IMR-90 (cell line): ENCODE measurements around the gene TNIP2. TPM values are rescaled to one million over a fixed set of nuclear protein-coding genes. Genes with fewer than 3 reads are reported as not detected.
A peak's percentile ranks its signal among the peaks of the same experiment; 100 is the strongest.

Source experiments
- ATAC-seq: fragments of 200-7000 bp; cut with Tn5 transposase; 2 replicates; pipeline ENCODE4 v1.9.1; 2020; ENCODE audit warnings: low read depth, mild to moderate bottlenecking, moderate library complexity
- BruUV-seq: library from RNA; stranded (reverse); fragments of 400-500 nt; replicated peaks from 2 replicates; lab custom pipeline; 2021; lab: Mats Ljungman, UMichigan
- CTCF ChIA-PET: fragments of 300-600 bp; formaldehyde crosslinking; extraction: SDS; loops from one replicate; lab custom pipeline; 2021; ENCODE audit warnings: antibody characterized with exemption; lab: Yijun Ruan, JAX
- POLR2A ChIA-PET: fragments of 300-600 bp; sonication (Branson Sonifier 250); formaldehyde crosslinking; loops from one replicate; lab custom pipeline; 2022; ENCODE audit warnings: antibody characterized with exemption; ENCODE audit not compliant: unreplicated experiment; lab: Charles Lee
- DNase-seq: peaks from one replicate; pipeline ENCODE4 v3.0.0; 2013
- H2AFZ ChIP-seq: replicated peaks from 2 replicates; pipeline ENCODE3; 2013; ENCODE audit warnings: low read length, mild to moderate bottlenecking; ENCODE audit not compliant: poor library complexity
- H2AK5ac ChIP-seq: 2 replicates; pipeline ENCODE4 v1.6.1; 2013; ENCODE audit warnings: low read depth, low read length, inconsistent platforms
- H2AK9ac ChIP-seq: replicated peaks from 2 replicates; pipeline ENCODE3; 2013; ENCODE audit warnings: mild to moderate bottlenecking, low read depth, low read length, moderate library complexity; ENCODE audit not compliant: poor library complexity
- H2BK120ac ChIP-seq: 2 replicates; pipeline ENCODE4 v1.6.1; 2013; ENCODE audit warnings: low read depth, low read length, inconsistent platforms
- H2BK15ac ChIP-seq: 3 replicates; pipeline ENCODE4 v1.6.1; 2013; ENCODE audit warnings: low read depth, low read length, inconsistent platforms
- H2BK20ac ChIP-seq: 2 replicates; pipeline ENCODE4 v1.6.1; 2013; ENCODE audit warnings: low read depth, mild to moderate bottlenecking, inconsistent platforms, low read length, moderate library complexity
- H2BK5ac ChIP-seq: 2 replicates; pipeline ENCODE4 v1.6.1; 2013; ENCODE audit warnings: mild to moderate bottlenecking, low read depth, low read length, inconsistent platforms; ENCODE audit not compliant: poor library complexity, severe bottlenecking
- H3K14ac ChIP-seq: replicated peaks from 2 replicates; pipeline ENCODE4 v1.6.1; 2013; ENCODE audit warnings: low read depth, low read length, inconsistent platforms
- H3K18ac ChIP-seq: 2 replicates; pipeline ENCODE4 v1.6.1; 2013; ENCODE audit warnings: low read depth, low read length, control low read depth
- H3K23ac ChIP-seq: 2 replicates; pipeline ENCODE4 v1.6.1; 2013; ENCODE audit warnings: low read depth, low read length, inconsistent platforms
- H3K27ac ChIP-seq: 2 replicates; pipeline ENCODE4 v1.5.1; 2013; ENCODE audit warnings: mild to moderate bottlenecking, control low read depth, low read length; ENCODE audit not compliant: insufficient read depth
- H3K27me3 ChIP-seq: 2 replicates; pipeline ENCODE4 v1.6.1; 2013; ENCODE audit warnings: low read length; ENCODE audit not compliant: control insufficient read depth, insufficient read depth
- H3K36me3 ChIP-seq: 2 replicates; pipeline ENCODE4 v1.6.1; 2013; ENCODE audit warnings: low read length, mixed read lengths; ENCODE audit not compliant: control insufficient read depth, insufficient read depth
- H3K4ac ChIP-seq: 2 replicates; pipeline ENCODE4 v1.6.1; 2013; ENCODE audit warnings: low read depth, low read length, inconsistent platforms
- H3K4me1 ChIP-seq: 2 replicates; pipeline ENCODE4 v1.6.1; 2013; ENCODE audit warnings: low read length, mixed read lengths; ENCODE audit not compliant: control insufficient read depth, insufficient read depth
- H3K4me2 ChIP-seq: 2 replicates; pipeline ENCODE4 v1.6.1; 2013; ENCODE audit warnings: low read depth, mild to moderate bottlenecking, control low read depth, low read length, moderate library complexity
- H3K4me3 ChIP-seq: 2 replicates; pipeline ENCODE4 v1.5.1; 2013; ENCODE audit warnings: low read depth, mild to moderate bottlenecking, control low read depth, low read length, moderate library complexity; ENCODE audit not compliant: insufficient read depth
- H3K56ac ChIP-seq: 2 replicates; pipeline ENCODE4 v1.6.1; 2013; ENCODE audit warnings: low read length, inconsistent platforms; ENCODE audit not compliant: insufficient read depth; ENCODE audit errors: extremely low read depth
- H3K79me1 ChIP-seq, 2 experiments: 2 replicates each; pipeline ENCODE4 v1.6.1; 2013; ENCODE audit warnings: low read length in 2 of 2, inconsistent platforms in 1 of 2, low read depth in 1 of 2
- H3K9ac ChIP-seq: 2 replicates; pipeline ENCODE4 v1.6.1; 2013; ENCODE audit warnings: low read depth, low read length, control low read depth
- H3K9me1 ChIP-seq: 2 replicates; pipeline ENCODE4 v1.6.1; 2013; ENCODE audit warnings: low read length, inconsistent platforms; ENCODE audit not compliant: insufficient read depth
- H3K9me3 ChIP-seq: 2 replicates; pipeline ENCODE4 v1.6.1; 2013; ENCODE audit warnings: low read length; ENCODE audit not compliant: control insufficient read depth, insufficient read depth
- H4K20me1 ChIP-seq: 2 replicates; pipeline ENCODE4 v1.6.1; 2013; ENCODE audit warnings: low read length, inconsistent platforms; ENCODE audit not compliant: insufficient read depth
- H4K5ac ChIP-seq: 2 replicates; pipeline ENCODE4 v1.6.1; 2013; ENCODE audit warnings: mild to moderate bottlenecking, low read depth, low read length, control low read depth
- H4K8ac ChIP-seq, 2 experiments: 2 replicates each; pipeline ENCODE4 v1.6.1; 2013; ENCODE audit warnings: low read depth in 2 of 2, low read length in 2 of 2, control low read depth in 1 of 2, inconsistent platforms in 1 of 2
- H4K91ac ChIP-seq: 2 replicates; pipeline ENCODE4 v1.6.1; 2013; ENCODE audit warnings: low read depth, low read length, inconsistent platforms; ENCODE audit not compliant: insufficient read depth
- CEBPB ChIP-seq: IDR thresholded peaks from 2 replicates; pipeline ENCODE4 v1.6.1; 2012; ENCODE audit warnings: low read depth, low read length, improper control_type of control experiment
- CHD1 ChIP-seq: IDR thresholded peaks from 2 replicates; pipeline ENCODE4 v1.6.1; 2012; ENCODE audit warnings: low read depth, low read length, improper control_type of control experiment
- MAFK ChIP-seq: IDR thresholded peaks from 2 replicates; pipeline ENCODE4 v1.6.1; 2012; ENCODE audit warnings: low read depth, low read length, improper control_type of control experiment
- POLR2A ChIP-seq: IDR thresholded peaks from 2 replicates; pipeline ENCODE4 v1.6.1; 2012; ENCODE audit warnings: mild to moderate bottlenecking, low read depth, low read length
- RCOR1 ChIP-seq: IDR thresholded peaks from 2 replicates; pipeline ENCODE4 v1.6.1; 2012; ENCODE audit warnings: mild to moderate bottlenecking, low read length, improper control_type of control experiment; ENCODE audit not compliant: insufficient replicate concordance
- RFX5 ChIP-seq: IDR thresholded peaks from 2 replicates; pipeline ENCODE4 v1.8.0; 2012; ENCODE audit warnings: low read depth, mild to moderate bottlenecking, low read length, moderate library complexity
- WGBS, 2 experiments: methylation state at CpG; one replicate each; pipeline versions ENCODE4 v1.1.5 to v1.1.7; 2013; ENCODE audit warnings: missing lambda C conversion rate in 2 of 2; ENCODE audit not compliant: insufficient read length in 1 of 2; ENCODE audit errors: extremely low coverage in 2 of 2; 5-methylcytosine and 5-hydroxymethylcytosine counted together
- dilution Hi-C: fragments of 300-500 bp; cut with HindIII; formaldehyde crosslinking; loops from one replicate; pipeline ENCODE4 v1.14.3; 2018; ENCODE audit warnings: low sequenced_read_pairs; ENCODE audit not compliant: unreplicated experiment
- in situ Hi-C: fragments of 300-500 bp; cut with MboI; formaldehyde crosslinking; loops from 3 replicates; pipeline ENCODE4 v1.14.3; 2019; ENCODE audit warnings: low sequenced_read_pairs, inconsistent platforms, mixed read lengths
- intact Hi-C: fragments of 100-400 bp; cut with micrococcal nuclease; formaldehyde crosslinking; loops from 2 replicates; pipeline ENCODE4 v1.10.0; 2022
- polyA plus RNA-seq, 3 experiments: library from polyadenylated mRNA; depleted of rRNA; stranded (reverse); fragments of >200 nt; gene quantifications; 2 replicates each; pipeline ENCODE4 v1.2.3, GENCODE V29; 2012; ENCODE audit warnings: low replicate concordance in 1 of 3
- total RNA-seq: library from RNA; depleted of rRNA; stranded (reverse); fragments of >200 nt; gene quantifications from 2 replicates; pipeline ENCODE4 v1.2.3, GENCODE V29; 2012
- TF ChIP-seq, protein P1 (sequence below): fragments of 150-350 bp; IDR thresholded peaks from 2 replicates; pipeline ENCODE4 v1.6.1; 2016; ENCODE audit warnings: low read depth, mild to moderate bottlenecking, low read length, moderate library complexity, borderline replicate concordance
- TF ChIP-seq, protein P2 (sequence below): conservative IDR thresholded peaks from 2 replicates; pipeline ENCODE4 v1.5.1; 2012; ENCODE audit warnings: mild to moderate bottlenecking, low read depth, low read length, improper control_type of control experiment

The TNIP2 gene
- total and polyA plus RNA-seq, 2 of the 4 experiments (the other 2 are of a cell fraction) = 33.3 to 38.5 TPM

DNA sequence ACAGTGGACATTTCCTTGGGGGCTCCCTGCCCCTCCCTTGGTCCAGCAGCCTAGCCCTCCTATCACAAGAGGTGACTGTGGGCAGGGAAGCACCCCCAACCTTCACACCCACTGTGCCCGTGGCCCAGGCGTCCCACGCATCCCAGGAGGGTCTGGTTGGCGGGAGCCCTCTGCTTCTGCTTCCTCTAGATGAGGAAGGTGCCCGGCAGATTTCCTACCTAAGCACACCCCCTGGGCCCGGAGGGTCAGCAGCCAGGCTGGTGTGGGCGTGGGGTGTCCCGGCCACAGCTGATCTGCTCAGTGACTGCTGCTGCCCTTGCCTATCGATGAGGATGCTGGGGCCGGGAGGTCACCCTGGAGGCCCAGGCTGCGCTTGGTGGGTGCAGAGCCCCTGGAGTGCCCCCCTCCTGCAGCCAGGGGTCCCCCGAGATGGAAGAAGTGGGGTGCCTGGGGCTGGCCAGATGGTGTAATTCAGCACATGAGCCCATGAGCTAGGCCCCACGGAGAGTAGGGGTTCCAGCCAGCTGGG is 48.9 kb upstream of the TNIP2 start:
- no peak overlapping the region for H2BK15ac ChIP-seq
- DNase-seq = no peak
- no peak overlapping the region for H2BK20ac ChIP-seq
- H2BK120ac ChIP-seq = no peak overlapping the region
- H4K8ac ChIP-seq = no peak overlapping the region
- peaks cover 0 to 64% of the 10 kb centered on the region in 2 experiments for H3K79me1 ChIP-seq
- H2AFZ ChIP-seq = no peak overlapping the region
- TF ChIP-seq, protein P1, sequence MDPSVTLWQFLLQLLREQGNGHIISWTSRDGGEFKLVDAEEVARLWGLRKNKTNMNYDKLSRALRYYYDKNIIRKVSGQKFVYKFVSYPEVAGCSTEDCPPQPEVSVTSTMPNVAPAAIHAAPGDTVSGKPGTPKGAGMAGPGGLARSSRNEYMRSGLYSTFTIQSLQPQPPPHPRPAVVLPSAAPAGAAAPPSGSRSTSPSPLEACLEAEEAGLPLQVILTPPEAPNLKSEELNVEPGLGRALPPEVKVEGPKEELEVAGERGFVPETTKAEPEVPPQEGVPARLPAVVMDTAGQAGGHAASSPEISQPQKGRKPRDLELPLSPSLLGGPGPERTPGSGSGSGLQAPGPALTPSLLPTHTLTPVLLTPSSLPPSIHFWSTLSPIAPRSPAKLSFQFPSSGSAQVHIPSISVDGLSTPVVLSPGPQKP = no peak
- TF ChIP-seq POLR2A = no peak
- TF ChIP-seq RCOR1 = no peak
- no peak for TF ChIP-seq CHD1
- TF ChIP-seq CEBPB = no peak
- TF ChIP-seq RFX5 = no peak
- no peak for TF ChIP-seq MAFK
- TF ChIP-seq, protein P2, sequence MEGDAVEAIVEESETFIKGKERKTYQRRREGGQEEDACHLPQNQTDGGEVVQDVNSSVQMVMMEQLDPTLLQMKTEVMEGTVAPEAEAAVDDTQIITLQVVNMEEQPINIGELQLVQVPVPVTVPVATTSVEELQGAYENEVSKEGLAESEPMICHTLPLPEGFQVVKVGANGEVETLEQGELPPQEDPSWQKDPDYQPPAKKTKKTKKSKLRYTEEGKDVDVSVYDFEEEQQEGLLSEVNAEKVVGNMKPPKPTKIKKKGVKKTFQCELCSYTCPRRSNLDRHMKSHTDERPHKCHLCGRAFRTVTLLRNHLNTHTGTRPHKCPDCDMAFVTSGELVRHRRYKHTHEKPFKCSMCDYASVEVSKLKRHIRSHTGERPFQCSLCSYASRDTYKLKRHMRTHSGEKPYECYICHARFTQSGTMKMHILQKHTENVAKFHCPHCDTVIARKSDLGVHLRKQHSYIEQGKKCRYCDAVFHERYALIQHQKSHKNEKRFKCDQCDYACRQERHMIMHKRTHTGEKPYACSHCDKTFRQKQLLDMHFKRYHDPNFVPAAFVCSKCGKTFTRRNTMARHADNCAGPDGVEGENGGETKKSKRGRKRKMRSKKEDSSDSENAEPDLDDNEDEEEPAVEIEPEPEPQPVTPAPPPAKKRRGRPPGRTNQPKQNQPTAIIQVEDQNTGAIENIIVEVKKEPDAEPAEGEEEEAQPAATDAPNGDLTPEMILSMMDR = no peak
- no peak overlapping the region for H2BK5ac ChIP-seq
- H3K4me3 ChIP-seq = no peak overlapping the region
- POLR2A ChIA-PET = no interaction called here
- in situ Hi-C loops (no loop called here), dilution Hi-C loops (no loop called here), intact Hi-C loops (no loop called here)
- peaks cover 9% of the 10 kb centered on the region; the same call in 1 of the 2 replicates for H4K20me1 ChIP-seq
- H3K9ac ChIP-seq = no peak overlapping the region
- H3K23ac ChIP-seq = no peak overlapping the region
- H3K4me1 ChIP-seq = peaks cover 27% of the 10 kb centered on the region
- 0 out of 2 replicates have a peak, but pooled peaks cover 2% of the 10 kb centered on the region for H3K36me3 ChIP-seq
- no peak overlapping the region for H3K4me2 ChIP-seq
- no peak overlapping the region for H3K56ac ChIP-seq
- H4K5ac ChIP-seq = no peak overlapping the region
- no peak for ATAC-seq
- no peaks in the 10 kb centered on the region for H3K27me3 ChIP-seq
- no peak overlapping the region for H3K14ac ChIP-seq
- no peak overlapping the region for H3K27ac ChIP-seq
- peaks cover 5% of the 10 kb centered on the region; the same call in 1 of the 2 replicates for H3K9me1 ChIP-seq
- CTCF ChIA-PET = no interaction called here
- no peaks in the 10 kb centered on the region for H3K9me3 ChIP-seq
- peak overlapping the region; percentile 72 for H2AK9ac ChIP-seq
- 96% methylated on average over 7 of the region's 13 CpGs; no CpG with 5 or more reads in 1 of the 2 experiments for WGBS, 2 experiments
- BruUV-seq = no TSS peak
- H3K4ac ChIP-seq = no peak overlapping the region
- H4K91ac ChIP-seq = no peak overlapping the region
- no peak overlapping the region for H3K18ac ChIP-seq
- no peak overlapping the region for H2AK5ac ChIP-seq
